GM21576 (cell line): ENCODE measurements around the gene TBPL1.
"Not testable (repeated sequence)": the region's sequence is repeated elsewhere in the genome, so short reads cannot be mapped to it uniquely, and the experiment has no call there.

Experiments used
- ATAC-seq: cut with Tn5 transposase; IDR thresholded peaks from one replicate; pipeline ENCODE4 v1.9.1; 2021; ENCODE audit warnings: mild to moderate bottlenecking, moderate library complexity; ENCODE audit not compliant: unreplicated experiment

Gene TBPL1

DNA sequence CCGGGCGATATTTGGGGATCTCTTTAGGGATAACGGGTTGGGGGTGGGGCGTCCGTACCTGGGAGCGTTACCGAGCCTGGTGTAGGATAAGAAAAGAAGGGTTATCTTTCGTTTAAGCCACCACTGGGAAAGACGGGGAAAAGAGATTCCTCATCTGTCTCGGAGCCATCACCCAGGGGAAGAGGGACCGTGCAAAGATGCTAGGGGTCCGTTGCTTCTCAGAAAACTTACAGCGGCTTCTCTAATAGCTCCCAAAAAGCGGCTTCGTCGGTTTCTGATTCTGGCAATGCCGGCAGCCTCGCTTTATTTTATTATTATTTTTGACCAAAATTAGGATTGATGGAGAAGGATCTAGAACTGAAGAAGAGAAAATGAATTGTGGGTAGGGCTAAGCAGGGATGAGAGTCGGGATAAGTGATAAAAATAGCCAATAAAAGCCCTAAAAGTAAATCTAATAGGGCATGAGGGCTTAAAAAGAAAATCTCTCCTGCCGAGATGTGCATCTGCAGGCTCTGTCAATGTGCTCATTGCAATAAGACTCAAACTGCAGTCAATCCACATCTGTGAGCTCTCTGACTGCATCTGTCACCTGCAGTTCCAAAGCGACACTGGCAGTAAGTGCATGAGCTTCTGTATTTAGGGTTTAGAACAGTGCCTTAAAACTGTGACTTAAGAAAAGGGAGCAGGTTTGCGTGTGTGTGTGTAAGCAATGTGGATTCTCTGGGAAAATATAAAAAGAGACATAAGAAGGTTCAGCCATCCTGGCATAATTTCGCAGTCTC, 801 bp downstream of the TBPL1 start:
- ATAC-seq = no peak

DNA sequence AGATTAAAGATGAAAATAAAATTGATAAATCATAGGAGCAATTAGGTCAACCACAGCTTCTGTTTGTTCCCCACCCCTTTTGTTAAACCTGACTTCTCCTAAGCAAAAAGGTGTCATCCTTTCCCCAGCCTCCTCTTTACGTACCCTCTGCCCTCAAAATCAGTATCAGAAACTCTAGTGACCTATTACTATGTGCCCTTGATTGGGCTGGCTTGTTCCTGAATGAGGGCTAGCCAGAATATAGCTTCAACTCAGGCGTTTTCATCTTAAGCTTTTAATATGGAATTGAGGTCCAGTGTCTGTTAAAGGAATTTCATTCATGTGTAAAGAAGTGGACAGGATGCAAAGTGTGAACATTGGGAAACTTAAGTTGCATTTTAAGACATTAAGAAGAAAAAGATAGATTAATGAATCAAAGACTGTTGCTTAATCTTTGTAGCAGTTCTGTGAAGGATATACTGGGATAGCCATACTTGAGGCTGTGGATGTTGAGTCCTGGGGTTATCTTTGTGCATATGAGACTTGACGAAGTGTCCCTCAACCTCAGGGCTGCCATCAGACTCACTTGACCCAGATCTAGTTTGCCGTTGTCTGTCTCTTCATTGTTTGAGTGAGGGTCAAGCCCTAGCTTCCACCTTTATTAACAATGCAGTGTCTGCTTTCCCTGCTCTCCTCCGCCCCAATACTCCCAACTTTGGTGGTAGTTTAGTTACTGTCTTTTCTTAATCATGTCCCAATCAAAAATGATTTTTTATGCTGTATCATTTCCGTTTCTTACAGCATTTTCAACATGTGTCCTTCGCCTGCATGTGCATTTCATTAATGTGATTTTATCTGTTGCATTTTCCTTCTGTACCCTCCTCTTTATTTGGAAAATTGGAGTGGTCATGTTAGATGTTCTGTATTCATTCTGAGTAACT, 1.9 kb downstream of the TBPL1 start:
- no peak for ATAC-seq

DNA sequence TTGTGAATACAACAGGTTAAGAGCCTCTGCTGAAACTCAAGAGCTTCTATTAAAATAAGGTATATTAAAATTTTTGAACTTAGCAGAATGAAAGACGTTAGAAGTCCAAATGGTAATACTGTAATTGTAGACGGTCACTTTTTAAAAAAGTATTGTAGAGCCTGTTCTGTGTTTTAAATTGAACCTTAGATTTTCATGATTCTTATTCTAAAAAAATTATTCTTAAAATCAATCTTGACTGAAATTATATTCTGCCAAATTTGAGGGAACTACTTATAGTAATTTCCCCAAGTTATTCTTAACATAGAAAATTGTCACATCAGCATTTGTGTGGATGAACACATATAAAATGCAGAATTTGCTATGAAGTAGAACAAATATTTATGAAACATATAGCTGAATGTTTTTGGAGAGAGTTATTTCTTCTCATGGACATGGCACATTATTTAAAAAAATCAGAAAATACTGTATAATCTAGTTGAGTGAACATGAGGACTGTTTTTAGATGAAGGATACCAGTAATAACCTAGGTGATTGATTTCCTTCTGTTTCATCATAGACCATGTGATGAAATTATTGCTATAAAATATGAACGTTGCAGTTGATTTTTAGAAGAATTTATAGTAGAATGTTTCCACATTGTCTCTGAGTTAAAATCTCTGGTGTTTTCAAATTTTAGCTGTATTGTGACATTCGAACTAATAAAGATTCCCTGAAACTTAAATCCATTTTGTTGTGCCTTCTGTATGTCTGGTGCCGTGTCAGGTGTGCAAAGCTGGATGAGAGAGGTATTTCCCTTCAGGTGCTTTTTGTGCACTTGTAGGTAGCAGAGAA, 2.8 kb downstream of the TBPL1 start:
- ATAC-seq = no peak

GRCh38 chr6:133956416-133957049, 3.5 kb downstream of the TBPL1 start:
- ATAC-seq = no peak

GRCh38 chr6:133957227-133957626, 4.2 kb downstream of the TBPL1 start:
- ATAC-seq = no peak

GRCh38 chr6:133957780-133958242, 4.8 kb downstream of the TBPL1 start:
- ATAC-seq = no peak

DNA sequence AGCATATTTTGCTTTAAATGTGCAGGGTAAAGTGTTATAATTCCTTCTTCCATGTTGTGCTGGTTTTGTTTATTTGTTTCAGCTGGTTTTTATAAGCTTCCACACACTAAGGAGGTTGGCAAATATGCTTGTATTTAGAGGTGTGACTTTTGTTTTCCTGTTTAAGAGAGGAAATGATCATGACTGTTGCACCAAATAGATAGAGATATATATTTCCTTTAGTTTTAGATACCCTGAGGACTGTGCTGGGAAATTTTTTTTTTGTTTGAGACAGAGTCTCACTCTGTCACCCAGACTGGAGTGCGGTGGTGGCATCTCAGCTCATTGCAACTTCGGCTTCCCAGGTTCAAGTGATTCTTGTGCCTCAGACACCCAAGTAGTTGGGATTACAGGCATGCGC, 5.8 kb downstream of the TBPL1 start:
- ATAC-seq = no peak

DNA sequence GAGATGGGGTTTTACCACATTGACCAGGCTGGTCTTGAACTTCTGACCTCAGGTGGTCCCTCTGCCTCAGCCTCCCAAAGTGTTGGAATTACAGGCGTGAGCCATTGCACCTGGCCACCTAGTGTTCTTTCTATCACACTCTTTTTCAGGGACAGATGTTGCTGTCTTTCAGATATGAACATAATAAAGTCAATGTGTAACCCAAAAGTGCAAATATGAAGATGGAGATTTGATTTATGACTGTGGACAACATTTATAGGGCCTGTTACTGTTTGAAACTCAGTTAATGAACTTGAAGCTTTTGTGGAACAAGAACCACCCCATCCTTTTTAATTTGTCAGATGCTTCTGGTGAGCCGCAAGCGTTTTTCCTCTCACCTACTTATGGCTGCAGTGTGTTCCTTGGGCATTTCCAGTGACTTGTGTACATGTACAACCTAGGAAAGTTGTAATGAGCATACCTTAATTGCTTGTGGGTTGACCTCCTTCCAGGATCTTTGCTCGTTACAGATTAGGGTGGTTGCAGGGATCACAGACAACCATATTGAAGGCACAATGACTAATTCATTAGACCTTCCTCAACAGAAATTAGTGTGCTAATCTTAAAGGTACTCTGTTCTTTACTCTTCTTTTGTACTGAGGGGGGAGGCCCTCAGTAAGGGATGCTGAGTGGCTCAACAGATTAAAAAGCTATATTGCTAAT, 6.8 kb downstream of the TBPL1 start:
- no peak for ATAC-seq

- ATAC-seq = no peak
Observed at GRCh38 chr6:133961831-133962230, 8.8 kb downstream of the TBPL1 start.

DNA sequence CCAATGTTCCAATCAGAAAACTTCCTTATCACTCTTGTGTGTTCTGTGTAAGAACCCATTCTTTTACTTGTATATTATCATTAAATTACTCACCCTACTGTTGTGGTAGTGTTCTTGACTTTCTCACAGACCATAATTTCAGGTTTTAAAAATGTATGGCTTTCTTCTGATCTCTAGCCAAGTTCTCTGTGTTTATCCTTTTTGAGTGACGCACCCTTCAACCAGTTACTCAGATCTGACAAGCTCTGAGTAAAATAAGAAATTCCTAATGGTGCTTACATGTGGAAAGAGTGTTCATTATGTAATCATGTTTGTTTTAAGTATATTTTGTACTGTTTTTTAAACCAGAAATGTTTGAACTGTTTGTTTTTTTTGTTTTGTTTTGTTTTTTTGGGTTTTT, 11.0 kb downstream of the TBPL1 start:
- ATAC-seq = no peak

DNA sequence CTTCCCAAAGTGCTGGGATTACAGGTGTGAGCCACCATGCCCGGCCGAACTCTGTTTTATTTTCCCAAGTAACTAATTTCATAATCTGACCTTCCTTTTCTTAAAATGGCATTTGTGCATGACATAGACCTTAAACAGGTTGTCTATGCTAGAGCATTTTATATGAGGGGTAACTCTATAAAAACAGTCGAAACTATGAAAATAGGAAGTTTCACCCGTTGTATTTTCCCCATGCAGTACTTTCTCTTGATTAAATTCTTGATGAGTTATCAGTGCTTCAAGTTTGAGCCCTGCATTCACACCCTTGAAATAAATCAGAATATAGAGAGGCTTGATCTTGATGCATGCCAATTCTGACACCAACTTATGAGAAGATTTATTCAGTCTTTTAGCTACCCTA, 11.7 kb downstream of the TBPL1 start:
- ATAC-seq = no peak

GRCh38 chr6:133965817-133966360, 12.9 kb downstream of the TBPL1 start:
- ATAC-seq = no peak

GRCh38 chr6:133966654-133967329, 13.8 kb downstream of the TBPL1 start:
- peak; percentile 77 for ATAC-seq

- ATAC-seq = no peak
Observed at GRCh38 chr6:133967347-133967746, 14.3 kb downstream of the TBPL1 start.

DNA sequence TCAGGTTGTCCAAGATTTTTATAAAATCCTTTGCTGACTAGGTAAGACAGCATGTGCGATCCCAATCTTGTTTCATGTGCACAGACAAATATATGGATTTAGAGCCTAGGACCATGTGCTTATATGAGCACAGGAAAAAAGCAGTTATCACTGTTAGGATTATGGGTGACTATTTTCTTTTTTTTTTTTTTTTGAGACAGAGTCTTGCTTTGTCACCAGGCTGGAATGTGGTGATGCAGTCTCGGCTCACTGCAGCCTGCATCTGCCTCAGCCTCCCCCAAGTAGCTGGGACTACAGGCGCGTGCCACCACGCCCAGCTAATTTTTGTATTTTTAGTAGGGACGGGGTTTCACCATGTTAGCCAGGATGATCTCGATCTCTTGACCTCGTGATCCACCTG, 14.8 kb downstream of the TBPL1 start:
- ATAC-seq = not testable (repeated sequence)

DNA sequence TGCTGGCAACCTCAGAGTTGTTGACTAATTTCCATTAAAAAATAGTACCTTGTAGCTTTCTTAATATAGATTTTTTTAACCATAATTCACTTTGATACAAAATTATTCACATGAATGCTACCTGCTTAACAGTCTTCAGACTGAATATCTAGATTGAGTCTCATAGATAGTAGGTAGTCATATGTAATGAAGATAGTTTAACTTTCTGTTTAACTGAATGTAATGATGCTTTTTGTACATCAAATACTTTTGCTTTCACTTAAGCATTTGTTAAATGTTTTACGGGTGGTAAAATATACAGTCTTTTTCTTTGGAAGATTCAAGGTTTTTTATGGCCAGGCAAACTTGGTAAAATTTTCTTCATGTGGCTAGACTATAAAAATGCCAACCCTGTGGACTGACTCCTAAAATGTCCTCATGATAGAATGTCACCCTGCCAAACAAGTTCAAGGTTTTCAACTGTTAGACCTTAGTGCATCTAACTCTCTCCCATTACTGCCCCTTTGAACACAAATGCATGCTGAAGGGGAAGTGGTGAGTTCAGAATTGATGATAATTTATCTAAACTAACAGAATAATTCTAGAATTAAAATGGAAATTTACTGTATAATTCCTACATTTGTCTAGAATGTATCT, 16.4 kb downstream of the TBPL1 start:
- no peak for ATAC-seq

- no peak for ATAC-seq
Observed at GRCh38 chr6:133969921-133970295, 16.9 kb downstream of the TBPL1 start.

- no peak for ATAC-seq
Observed at GRCh38 chr6:133971861-133972260, 18.8 kb downstream of the TBPL1 start.

DNA sequence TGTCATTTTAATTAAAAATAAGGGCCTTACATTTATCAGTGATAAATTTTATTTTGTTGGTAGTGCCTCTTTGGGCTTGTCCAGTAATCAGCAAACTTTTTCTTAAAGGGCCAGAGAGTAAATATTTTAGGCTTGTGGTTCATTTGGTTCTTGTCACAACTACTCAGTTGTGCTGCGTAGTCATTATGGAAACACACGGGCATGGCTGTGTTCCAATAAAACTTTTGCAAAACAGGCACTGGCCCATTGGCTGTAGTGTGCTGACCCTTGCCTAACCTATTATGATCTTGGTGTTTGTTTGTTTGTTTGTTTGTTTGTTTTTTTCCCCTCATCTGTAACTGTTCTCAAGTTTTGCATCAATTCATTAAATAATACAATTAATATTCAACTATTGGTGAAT, 19.4 kb downstream of the TBPL1 start:
- no peak for ATAC-seq
